Stimulated activated CD8-positive, alpha-beta memory T cell treated with anti-CD3 and anti-CD28 coated beads, Interleukin-12 subunit alpha, Interleukin-12 subunit beta, amount 100 ng/mL, for 24 hours (primary cell): ENCODE data around the gene UBAP2.

Experiments
- DNase-seq: peaks from one replicate; pipeline ENCODE4 v3.0.0-alpha.2; 2020; ENCODE audit errors: extremely low read depth

UBAP2 gene

DNA sequence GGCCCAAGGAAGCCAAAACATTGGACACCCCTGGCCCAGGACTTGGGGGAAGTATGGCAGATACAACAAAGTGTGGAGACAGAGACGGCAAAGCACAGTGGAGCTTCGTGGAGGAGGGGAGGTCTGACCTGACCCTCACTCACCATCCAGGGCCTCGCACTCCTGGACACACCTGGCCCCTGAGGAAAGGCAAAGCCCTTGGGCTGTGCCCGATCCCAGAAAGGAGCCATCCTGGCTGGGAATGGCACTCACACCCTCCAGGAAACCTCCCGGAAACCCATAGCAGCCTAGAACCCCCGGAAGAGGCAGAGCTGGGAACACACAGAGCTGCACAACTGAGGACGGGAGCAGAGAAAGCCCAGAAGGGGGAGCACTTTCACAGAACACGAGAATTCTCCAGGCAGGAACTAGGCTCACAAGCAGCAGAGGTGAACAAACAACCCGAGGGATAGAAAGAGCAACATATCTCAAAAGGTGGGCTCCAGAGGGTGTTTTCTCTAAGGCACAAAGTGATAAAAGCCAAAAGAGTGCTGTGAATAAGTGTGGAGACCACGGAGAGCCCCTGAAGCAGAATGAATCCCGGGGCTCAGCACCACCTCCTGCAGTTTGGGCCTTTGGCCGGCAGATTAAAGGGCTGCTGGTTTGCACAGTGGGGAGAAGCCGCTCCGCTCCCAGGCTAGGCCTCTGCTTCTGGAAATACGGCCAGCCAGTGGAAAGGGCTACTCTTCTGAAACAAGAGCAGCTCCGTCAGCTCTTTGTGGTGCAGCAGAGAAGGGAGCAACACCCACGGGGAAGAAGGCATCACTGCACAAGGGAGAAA is 123.5 kb downstream of the UBAP2 start:
- DNase-seq: no peak

DNA sequence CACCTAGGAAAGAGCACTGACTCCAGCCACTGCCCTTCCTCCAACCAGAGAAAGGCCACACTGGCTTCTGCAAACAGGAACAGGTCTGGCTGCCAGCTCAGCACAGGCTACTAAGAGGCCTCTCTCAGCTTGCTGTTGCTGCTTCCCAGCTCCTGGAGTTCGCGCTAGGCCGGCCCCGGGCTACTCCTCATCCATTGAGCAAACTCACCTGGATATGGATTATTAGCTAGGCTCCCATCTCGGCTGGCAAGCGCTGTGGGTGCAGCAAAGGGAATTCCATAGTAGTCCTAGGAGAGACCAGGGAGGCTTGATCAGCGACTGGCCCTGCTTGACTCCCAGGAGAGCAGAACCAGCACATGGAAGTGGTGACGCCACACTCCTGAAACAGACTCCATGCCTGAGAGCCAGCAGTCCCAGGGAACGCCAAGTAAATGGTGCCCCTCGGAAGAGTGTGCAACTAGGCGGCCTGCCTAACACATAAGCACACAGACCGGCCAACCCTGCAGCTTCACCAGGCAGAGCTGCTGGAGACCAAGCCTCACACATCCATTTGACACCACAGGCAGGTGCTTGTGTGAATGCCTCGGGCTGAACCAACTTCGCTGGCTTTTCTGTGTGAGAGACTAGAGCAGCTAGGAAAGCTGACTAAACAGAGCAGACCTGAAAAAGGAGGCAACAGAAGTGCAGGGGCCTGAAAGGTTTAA is 124.5 kb downstream of the UBAP2 start:
- DNase-seq: no peak

DNA sequence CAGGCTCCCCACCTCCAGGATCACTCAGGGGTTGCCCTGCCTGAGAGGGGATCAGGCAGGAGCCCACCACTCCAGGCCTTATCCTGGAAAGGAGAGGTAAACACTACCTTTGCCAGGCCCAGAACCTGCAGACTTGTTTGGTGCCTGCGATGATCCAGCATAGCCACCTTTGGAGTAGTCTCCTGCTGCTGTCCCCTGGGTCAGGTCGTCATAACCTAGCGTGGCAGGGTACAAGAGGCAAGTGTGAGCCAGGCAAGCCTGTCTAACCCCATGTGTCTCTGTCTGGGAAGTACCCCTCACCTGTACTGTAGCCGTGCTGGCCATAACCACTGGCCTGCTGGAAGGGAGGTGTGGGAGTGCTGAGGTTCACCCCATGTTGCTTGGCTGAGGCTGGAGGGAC is 125.6 kb downstream of the UBAP2 start:
- no peak for DNase-seq

DNA sequence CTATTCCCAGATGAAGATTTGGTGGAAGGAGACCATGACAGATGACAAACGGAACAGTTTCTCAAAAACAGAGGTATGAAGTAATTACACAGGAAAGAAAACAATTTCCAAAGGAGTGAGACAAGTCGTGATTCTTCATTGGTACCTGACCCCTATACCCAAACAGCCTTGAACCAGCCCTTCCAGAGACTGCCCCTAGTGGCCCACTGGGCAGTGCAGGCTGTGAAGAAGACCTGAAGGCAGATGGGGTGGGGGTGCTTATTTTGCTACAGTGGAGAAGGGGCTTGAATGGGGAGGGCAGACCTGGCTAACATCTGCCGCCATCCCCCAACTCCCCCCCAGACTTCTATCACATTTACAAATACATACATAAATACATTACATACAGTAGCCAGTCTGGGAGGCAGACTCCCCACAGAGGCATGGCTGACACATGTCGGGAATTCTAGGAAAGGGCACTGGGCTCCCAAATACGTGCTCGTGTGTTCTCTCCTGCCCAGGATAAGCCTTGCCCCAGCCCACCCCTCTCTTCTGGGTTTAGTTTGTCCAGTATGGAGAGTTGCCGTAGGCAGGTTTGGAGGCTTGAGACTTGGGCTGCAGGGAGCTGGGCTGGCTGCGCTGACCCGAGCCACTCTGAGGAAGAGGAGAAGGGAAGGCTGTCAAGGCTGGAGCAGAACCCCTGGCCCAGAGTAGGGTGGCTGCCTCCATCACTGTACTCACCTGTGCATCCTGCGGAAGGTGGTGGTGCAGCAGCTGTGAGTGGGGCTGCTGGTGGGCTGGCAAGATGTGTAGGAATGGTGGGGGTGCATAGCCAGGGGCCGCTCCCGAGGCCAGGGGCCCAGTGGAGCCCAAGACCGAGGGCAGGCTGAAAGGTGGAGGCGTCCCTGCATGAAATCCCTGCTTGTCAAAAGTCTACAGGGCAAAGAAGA is 126.5 kb downstream of the UBAP2 start:
- DNase-seq: peak; percentile 5

DNA sequence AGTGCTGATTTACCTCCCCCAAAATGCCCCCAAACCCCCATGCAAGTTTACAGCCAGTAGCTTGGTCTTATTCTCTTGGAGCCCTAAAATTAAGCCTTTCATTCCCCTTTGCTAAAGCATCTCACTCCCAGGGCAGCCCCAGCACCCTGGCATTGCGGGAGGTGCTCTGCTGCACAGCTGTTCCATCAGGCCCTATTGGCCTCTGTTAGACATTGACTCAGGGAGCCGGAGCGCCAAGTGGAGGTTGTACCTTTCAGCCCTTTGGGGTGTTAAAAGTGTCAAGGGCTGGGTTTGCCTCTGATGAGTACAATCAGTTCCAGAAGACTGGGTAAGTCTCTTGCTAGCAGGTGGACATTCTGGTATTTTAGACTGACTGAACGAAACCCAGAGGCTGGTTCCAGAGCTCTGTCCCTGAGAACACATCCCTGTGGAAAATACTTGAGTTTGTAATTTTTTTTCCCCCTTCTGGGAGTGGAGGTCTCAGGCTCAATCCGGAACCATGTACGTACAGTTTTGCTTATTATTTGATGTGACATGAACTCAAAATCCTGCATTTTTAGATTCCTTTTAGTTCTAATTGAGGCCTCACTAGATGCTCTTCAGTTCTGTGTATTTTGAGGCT is 129.3 kb downstream of the UBAP2 start:
- no peak for DNase-seq

DNA sequence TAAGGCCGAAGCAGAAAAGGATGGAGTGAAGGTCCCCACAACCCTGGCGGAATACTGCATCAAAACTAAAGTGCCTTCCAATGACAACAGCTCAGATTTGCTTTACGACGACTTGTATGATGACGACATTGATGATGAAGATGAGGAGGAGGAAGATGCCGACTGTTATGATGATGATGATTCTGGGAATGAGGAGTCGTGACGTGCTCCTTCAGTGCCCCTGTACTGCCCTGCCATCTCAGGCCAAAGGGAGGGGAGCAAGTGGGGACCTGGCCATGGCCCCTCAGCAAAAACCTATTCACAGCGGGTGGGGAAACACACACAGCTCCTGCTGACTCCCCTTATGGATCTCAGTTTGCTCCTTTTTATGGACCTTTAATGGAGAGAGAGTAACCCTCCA is 131.7 kb downstream of the UBAP2 start:
- DNase-seq: no peak

DNA sequence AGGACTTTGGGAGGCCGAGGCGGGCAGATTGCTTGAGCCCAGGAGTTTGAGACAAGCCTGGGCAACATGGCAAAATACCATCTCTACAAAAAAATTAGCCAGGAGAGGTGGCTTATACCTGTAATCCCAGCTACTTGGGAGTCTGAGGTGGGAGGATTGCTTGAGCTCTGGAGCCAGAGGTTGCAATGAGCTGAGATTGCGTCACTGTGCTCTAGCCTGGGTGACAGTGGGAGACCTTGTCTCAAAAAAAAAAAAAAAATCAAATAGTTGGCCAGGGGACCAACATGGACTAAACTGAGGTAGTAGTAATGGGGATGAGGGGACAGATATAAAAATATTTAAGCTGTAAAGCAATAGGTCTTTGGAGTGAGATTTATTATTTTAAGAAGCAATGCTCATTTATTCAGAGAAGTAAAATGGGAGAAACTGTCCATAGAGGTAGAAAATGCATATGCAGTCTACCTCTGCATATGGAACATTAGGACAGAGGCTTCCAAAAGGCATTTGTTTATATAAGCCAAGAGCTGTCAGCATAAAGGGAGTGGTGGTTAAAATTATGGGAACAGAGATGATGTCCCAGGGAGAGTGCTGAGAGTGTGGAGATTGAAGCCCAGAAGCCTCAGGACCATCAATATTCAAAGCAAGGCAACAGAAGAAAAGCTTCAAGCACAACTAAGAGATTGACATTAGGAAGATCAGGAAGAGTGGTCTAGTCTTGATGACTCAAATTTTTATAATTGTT is 133.6 kb downstream of the UBAP2 start:
- no peak for DNase-seq

DNA sequence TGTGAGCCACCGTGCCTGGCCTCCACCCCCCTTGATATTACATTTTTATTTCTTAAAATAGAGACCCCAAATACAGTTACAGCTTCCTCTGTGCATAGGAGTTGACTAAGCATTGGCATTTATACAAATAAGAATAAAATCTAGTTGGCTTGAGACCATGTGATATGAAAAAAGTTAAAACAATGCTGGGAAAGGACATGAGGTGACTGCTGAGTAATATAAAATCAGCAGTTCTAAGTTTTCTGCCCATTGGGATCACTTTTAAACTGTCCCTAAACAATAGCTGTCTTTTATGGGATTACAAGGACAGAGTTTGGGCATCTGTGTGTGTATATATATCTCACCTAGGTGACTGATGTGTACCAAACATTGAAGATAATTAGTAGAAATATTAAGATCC is 135.1 kb downstream of the UBAP2 start:
- no peak for DNase-seq

DNA sequence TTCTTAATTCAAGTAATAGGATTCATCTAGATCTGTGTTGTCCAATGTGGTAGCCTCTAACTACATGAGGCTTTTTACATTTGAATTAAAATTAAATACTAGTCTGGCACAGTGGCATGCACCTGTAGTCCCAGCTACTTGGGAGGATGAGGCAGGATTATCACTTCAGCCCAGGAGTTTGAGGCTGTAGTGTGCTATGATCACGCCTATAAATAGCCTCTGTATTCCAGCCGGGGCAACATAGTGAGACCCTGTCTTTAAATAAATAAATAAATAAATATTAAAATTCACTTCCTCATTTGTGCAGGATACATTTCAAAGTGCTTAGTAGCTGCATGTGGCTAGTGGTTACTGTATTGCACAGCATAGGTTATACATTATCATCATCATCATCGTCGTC is 139.9 kb downstream of the UBAP2 start:
- DNase-seq: no peak

DNA sequence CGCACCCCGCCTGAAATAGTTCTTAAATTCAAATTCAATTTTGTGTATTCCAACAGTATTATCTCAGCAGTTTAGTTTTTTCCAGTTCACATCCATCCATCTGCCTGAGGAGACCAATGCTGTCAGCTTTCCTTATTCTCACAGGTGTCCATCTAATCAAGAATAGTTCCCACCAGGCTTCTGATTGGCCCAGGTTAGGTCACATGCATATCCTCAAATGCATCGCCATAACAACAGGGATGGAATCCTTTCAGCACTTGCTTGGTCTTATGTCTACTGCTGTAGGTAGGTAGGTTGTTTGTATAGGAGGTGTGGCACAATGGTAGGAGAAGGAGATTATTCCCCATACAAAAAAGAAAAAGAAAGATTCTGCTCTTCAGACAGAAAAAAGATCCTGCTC is 140.6 kb downstream of the UBAP2 start:
- DNase-seq: no peak

DNA sequence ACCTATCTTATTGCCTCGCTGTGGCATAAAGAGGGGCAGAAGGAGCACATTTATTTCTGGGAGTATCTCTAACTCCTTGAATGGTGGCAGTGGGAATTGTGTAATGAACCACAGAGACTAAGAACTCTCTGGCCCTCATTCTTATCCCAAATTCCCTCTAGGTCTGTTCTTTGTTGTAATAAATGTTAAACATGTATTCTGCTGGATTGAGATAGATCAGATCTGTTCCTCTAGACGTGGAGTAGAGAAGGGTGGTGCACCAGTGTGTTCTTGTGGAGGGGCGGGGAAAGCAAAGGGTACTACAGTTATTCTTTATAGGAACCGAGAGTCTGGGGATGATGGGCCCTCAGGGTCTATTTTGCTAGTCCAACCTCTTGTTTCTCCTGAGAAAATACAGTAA is 141.3 kb downstream of the UBAP2 start:
- DNase-seq: no peak

DNA sequence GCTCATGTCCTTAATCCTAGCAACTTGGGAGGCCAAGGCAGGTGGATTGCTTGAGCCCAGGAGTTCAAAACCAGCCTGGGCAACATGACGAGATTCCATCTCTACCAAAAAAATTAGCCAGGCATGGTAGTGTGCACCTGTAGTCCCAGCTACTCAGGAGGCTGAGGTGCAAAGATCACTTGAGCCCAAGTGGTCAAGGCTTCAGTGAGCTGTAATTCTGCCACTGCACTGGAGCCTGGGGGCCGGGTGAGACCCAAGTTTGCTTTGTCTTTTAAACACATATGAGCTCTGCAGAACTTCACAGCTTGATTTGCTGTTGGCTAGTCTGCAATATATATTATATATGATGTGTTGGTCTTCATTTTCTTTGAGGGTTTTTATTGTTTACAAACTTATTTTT is 141.9 kb downstream of the UBAP2 start:
- DNase-seq: no peak

DNA sequence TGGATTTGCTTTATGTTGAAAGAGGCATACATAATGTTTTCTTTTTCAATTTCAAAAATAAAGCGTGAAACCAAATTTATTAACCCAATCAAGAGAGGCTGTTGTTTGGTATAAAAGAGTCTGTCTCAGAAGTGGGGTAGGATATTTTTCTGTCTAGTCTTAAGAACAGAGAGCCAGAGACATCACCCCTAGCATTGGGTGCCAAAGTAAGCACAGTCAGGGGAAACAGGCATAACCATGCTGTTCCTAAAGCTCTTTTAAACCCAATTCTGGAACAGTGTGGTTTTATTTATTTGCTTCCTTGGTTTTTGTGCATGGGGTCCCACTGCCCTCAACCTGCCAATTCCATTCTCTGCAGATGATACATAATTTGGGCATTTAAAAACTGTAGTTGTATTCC is 143.6 kb downstream of the UBAP2 start:
- no peak for DNase-seq

DNA sequence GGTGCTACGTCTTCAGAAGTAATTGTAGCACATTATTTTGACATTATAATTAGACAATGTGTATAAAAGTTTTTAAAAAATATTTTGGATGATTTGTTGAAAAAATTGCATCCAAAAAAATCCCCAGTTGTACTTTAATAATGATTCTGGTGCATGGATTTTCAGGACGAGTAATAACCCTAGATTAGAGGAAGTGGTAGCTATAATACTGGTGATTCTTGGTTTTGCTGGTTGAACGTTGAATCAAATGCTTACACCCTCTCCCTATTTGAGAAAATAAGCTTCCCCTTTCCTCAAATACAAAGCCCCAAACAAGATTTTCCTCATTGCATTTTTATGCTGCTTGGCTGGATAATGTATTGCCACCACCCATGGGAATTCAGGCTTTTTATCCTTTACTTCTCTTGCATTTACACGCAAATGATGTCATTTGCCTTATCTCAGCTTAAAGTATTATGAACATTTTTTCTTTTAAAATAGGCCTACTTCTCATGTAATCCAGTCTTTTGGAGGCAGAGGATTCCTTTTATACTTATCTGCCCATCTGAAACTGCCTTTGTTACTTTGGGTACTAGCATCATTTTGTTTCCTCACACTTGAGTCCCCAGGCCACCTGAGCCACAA is 145.4 kb downstream of the UBAP2 start:
- DNase-seq: no peak

DNA sequence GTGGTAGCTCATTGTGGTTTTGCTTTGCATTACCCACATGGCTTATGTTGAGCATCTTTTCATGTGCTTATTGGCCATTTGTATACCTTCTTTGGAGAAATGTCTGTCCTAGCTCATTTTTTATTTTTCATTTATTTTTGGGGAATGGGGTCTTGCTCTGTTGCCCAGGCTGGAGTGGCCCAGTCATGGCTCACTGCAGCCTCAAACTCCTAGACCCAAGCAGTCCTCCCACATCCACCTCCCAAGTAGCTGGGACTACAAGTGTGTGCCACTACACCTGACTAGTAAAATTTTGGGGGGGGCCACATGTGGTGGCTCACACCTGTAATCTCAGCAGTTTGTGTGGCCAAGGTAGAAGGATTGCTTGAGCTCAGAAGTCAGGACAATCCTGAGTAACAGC is 154.4 kb downstream of the UBAP2 start:
- DNase-seq: no peak

DNA sequence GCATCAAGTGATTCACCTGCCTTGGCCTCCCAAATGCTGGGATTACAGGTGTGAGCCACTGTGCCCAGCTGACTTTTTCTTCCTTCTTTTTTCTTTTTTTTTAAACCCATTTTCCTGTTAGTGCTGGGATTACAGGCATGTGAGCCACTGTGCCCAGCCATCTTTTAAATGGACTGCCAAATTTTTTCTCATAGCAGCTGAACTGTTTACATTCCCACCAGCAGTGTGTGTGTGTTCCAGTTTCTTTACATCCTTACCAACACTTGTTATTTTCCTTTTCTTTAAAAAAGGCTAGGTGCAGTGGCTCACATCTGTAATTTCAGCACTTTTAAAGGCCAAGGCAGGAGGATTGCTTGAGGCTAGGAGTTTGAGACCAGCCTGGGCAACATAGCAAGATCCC is 154.8 kb downstream of the UBAP2 start:
- DNase-seq: no peak

DNA sequence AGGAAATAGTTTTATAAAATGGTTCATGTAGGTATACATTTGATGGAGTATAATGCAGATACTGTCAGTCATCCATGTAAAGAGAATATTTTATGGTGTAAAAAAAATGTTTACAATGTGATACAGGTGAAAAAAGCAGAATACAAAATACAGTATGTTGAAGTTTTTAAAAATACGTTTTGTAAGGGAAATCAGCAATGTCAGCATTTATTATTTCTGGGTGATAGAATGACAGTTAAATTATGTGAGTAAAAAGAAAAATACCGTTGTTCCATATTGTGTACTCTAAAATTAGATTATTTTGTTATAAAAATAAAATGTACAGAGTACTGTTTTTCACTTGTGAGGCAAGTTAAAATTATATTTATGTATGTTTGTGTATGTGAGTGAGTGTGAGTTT is 162.7 kb downstream of the UBAP2 start:
- DNase-seq: no peak

DNA sequence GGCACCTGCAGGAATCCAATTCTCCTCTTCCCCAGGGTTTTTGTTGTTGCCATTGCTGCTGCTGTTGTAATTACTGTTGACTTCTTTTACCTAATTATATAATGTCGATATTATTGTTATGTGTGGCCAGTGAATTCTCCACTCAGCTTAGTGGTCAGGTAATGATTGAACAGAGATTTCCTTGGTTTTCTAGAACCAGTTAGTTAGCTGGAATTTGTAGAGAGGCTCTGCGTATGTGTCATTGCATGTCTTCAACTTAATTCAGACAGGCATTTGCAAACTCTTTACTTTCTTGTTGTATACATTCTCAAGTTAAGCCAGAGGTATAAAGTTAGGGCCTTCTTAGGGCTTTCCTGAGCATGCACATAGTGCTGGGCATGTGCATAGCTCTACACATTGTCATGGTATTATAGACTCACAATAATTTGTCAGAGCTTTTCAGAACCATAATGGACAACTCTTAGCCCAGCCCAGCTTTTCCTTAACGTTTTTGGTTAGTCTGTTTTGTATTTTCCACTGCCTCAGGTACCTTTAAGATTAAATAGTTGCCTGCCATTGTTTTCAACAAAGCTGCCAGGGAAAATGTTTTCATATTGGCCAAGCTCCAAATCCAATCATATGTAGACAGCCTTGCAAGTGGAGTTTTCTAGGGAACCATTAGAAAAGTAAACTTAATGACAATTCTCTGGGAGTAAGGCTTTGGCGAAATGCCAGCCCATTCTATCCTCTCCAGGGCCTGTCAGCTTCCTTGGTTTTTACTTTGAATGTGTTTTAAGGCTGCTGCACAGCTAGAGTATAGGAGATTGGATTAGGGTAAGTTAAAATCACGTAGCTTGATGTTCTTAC is 163.6 kb downstream of the UBAP2 start:
- DNase-seq: no peak

DNA sequence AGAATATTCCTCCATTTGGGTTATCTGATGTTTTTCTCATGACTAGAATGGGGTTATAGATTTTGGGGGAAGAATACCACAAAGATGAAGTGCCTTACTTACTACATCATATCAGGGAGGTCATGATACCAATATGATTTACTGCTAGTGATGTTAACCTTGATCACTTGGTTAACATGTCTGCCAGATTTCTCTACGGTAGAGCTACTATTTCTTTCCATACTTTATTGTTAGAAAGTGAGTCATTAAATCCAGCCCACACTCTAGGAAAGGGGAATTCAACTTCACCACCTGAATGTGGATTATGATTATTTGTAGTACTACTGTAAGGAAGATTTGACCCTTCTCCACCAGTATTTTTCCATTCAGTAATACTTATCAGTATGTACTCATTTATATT is 167.1 kb downstream of the UBAP2 start:
- DNase-seq: no peak
